HG03342 (cell line): ENCODE data around the gene ULK1.
"Not testable (repeated sequence)": the region's sequence is repeated elsewhere in the genome, so short reads cannot be mapped to it uniquely, and the experiment has no call there.

Source experiments
- ATAC-seq: cut with Tn5 transposase; IDR thresholded peaks from one replicate; pipeline ENCODE4 v1.9.1; 2021; ENCODE audit warnings: mild to moderate bottlenecking, moderate library complexity; ENCODE audit not compliant: unreplicated experiment

The ULK1 gene

GRCh38 chr12:131885543-131886057, 8.8 kb upstream of the ULK1 start:
- no peak for ATAC-seq

GRCh38 chr12:131891722-131892121, 2.7 kb upstream of the ULK1 start:
- not testable (repeated sequence) for ATAC-seq

DNA sequence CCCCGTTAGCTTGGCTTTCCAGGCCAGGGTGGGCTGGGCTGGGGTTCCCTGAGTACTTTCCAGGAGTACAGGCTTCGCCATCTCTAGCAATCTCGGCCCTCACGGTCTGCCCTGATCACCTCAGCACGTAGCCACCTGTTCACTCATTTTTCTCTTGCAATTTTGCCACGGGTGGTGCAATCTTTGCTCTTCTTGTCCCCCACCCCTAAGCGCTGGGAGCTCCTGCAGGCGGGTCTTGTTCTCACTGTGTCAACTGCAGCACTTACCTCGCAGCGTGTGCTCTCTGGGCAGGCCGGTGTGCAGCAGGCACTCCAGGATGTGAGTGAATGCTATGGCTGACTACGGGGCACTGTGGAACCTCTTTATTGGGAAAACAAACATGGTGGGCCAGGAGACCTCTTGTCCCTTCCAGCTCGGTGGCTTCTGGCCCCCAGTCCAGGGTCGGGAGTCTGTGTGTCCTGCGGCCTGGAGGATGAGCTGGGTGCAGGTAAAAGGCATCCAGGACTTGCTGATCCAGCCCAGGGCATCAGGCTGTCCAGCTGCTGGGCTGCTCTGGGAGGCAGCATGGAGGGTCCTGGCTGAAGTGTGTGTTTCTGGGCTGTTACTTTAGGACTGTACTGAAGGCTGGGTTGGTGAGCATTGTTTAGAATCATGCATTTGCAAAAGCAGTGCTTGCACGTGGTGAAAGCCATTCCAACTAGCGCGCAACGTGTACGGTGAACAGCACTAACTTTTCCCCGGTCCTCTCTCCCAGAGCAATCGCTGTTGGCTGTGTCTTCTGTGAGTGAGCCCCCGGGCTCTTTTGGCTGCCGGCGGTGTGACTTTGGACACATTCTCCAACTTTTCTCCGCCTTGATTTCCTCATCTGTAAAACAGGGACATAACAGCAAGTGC, 1.5 kb upstream of the ULK1 start:
- no peak for ATAC-seq

- ATAC-seq: no peak
Observed at GRCh38 chr12:131893605-131894312, 663 bp upstream of the ULK1 start.

DNA sequence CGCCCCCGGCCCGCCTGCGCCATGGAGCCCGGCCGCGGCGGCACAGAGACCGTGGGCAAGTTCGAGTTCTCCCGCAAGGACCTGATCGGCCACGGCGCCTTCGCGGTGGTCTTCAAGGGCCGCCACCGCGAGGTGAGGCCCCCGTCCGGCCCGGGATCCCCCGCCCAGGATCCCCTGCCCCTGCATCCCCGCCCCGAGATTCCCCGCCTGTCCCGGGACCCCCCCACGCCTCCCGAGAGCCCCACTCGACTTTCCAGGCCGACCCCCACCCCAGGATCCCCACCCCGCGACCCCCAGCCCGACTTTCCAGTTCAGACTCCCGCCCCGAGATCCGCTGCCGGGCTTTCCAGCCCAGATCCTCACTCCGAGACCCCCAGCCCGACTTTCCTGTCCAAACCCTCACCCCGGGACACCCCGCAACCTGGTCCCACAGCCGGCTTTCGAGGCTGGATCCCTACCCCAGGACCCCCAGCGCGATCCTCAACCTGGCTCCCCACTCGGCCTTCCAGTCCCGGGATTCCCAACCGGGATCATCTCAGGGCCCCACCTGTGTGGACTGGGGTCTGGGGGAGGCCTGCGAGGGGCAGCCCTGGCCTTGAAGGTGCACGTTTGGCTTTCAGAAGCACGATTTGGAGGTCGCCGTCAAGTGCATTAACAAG, 688 bp downstream of the ULK1 start:
- peak; percentile 6 for ATAC-seq

- peak; percentile 21 for ATAC-seq
Observed at GRCh38 chr12:131895640-131896079, 1.2 kb downstream of the ULK1 start.

DNA sequence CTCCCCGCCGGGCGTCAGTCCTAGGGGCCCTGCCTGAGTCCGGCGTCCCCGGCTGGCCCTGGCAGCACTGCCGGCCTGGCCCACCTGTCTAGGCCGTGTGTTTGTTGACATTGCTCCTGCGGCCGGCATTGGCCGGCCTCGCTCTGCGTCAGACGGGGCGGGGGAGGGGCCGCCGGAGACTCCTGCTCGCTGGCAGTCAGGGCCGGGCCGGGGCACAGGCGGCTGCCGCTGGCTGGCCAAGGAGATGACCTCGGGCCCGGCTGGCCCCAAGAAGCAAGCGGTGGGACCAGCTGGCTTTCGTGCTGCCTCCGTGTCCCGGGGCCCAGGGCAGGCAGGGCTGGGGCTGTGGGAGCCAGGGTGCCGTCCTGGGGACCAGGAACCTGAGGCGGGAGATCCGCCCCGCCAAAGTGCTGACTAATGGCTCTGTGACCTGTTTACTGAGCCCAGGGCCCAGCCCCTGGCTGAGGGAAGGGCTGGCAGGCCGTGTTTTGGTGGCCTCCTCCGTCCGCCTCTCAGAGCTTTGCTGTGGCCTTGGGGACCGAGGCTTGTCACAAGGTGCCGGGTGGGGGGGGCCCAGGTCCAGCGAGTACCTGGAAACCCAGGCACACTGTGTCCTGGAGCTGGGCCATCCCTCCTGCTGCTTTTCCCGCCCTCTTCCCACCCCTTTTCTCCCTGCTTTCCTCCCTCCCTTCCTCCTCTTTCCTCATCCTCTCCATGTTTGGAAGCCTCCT, 1.8 kb downstream of the ULK1 start:
- ATAC-seq: peak; percentile 64

DNA sequence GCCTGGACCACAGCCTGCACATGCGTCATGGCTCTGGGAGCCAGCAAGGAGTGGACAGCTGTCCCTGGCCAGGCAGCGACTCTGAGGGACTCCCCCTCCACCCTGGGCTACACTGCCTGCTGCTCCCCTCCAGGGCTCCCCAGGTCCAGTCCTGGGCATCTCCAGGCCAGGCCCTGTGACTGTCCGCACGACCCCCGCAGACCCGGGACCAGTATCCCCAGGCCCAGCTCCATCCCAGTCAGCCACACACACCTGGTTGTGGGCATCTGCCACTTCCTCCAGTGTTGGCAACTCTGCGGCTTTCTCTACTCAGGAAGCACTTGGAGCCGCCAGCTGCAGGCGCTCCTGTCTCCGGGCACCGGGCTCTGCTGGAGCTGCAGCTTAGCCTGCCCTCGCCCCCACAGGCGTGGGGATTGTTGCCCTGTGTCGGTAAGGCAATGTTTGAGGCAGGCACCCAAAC, 2.4 kb downstream of the ULK1 start:
- ATAC-seq: no peak

DNA sequence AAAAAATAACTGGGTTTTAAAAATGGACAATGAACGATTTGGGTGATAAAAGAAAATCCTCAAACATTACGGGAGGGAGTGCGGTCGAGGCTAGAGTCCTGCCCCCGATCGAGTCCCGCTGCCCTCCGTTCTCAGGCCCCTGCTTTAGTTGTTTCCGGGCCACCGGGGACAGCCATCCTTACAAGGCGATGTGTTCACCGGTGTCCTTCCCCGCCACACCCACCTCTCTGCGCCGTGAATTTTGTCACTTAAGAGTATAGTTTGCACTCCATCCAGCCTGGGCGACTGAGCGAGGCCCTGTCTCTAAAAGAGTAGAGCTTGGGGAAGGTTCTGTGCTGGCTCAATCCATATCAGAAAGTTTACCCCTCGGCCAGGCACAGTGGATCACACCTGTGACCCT, 2.9 kb downstream of the ULK1 start:
- ATAC-seq: no peak

- ATAC-seq: no peak
Observed at GRCh38 chr12:131897875-131898274, 3.5 kb downstream of the ULK1 start.

- ATAC-seq: no peak
Observed at GRCh38 chr12:131900397-131900796, 6.0 kb downstream of the ULK1 start.

- ATAC-seq: no peak
Observed at GRCh38 chr12:131901431-131902331, 7.3 kb downstream of the ULK1 start.

DNA sequence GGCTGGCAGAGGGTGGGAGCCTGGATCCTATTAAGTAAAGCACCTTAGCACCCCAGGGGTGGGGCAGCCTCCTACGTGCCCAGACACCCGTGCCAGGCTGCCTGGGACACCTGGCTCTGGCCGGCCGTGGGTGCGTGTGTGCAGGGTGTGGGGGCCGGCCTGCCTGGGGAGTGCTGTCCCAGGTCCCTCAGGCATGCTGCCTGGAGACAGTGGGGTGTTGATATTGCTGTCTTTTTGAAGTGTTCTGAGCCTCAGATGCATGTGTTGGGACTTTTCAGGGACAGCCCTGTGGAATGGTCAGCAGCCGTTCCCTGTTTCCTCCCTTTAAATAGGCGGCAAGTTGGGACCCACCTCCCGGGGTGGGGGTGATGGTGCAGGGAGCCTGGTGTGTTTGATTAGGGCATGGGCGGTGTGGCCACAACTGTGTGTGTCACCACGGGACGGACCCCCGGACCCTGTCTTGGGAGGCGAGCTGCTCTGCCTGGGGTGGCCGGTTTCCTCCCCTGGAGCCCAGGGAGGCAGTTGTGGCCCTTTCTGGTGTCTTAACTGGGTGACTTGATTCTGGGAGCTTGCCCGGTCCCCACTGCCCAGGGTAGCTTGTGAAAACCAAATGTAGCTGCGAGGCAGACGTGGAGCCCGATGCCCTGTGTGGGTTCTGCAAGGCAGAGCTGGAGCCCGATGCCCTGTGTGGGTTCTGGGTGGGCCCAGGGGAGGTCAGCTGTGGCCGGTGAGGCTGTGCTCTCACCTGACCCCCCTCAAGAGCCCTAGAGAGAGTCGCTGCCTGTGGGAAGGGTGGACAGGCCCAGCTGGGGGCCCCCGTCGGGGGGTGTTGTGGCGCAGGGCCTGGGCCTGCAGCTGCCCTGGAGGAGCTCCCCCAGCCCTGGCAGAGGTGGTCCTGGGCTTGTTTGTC, 8.2 kb downstream of the ULK1 start:
- no peak for ATAC-seq

GRCh38 chr12:131903270-131904255, 9.1 kb downstream of the ULK1 start:
- no peak for ATAC-seq

DNA sequence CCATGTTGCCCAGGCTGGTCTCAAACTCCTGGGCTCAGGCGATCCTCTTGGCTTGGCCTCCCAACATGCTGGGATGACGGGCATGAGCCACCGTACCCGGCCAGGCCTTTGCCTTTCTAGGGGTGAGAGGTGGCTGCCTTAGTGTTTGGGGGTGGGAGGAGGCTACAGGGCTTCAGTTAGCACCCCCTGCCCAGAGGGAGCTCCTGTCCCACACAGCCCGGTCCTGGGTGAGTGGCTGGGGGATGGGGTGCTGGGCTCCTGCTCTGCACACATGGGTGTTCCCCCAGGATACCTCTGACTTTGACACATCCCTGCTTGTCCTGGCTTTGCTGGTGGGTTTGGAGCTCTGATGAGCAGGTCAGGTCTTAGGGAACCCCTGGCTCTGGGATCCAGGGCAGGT, 9.9 kb downstream of the ULK1 start:
- ATAC-seq: no peak

DNA sequence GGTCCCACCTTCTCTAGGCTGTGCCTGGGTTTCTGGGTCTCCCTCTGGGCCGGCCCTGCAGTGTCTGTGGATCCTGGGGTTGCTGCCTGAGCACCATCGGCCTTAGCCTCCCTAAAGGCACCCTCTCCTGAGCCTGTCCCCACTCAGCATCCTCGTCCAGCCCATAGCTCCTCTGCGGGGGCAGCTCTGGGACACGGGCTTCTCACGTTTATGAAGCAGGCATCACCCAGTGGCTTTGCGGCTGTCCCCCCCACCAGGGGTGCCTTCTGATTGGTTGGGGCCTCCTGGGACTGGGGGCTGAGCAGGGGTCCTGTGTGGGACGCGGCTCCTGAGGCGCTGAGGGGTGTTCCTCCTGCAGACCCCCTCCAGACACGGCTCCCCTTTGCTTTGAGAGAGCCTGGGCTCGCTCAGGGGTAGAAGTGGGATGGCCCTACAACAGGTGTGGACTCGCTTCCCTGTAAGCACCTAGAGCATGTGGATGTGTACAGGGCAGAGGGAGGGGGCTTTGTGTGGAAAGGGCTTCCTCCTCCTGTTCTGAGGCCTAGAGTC, 10.7 kb downstream of the ULK1 start:
- ATAC-seq: no peak

DNA sequence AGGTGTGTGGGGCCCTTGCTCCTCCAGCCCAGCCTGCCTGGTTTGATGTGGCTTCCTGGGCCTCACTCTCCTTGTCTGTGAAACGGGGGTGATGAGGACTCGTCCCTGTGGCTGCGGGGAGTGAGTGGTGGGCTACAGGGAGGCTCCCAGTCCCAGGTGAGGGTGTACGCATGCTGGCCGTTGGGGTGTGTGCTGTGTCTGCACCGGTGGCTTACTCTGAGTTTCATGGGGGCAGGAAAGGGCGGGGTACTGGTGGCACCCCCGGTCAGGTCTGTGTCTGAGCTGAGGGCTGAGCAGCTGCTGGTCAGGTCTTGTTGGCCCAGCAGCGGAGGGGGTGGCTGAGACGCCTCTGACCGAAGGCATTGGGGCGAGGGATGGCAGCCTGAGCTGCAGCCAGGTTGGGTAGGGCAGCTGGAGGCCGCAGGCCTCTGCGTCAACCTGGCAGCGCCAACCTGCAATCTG, 11.2 kb downstream of the ULK1 start:
- ATAC-seq: no peak
